HepG2 (cell line): ENCODE measurements around the gene CDO1. TPM values are rescaled to one million over a fixed set of nuclear protein-coding genes. Genes with fewer than 3 reads are reported as not detected.

ENCODE experiments used
- ARNT2 ChIP-seq: sonication (generic); formaldehyde crosslinking; IDR thresholded peaks from 2 replicates; pipeline ENCODE4 v1.8.0; 2022; ENCODE audit warnings: mild to moderate bottlenecking, low read depth, missing genetic modification reagents, moderate library complexity
- CEBPB ChIP-seq: IDR thresholded peaks from 2 replicates; pipeline ENCODE4 v1.6.1; 2011; ENCODE audit warnings: low read depth, low read length, improper control_type of control experiment, borderline replicate concordance
- DMAP1 ChIP-seq: IDR thresholded peaks from 2 replicates; pipeline ENCODE4 v1.6.1; 2016
- FLYWCH1 ChIP-seq: sonication (generic); formaldehyde crosslinking; IDR thresholded peaks from 2 replicates; pipeline ENCODE4 v1.8.1; 2023; ENCODE audit warnings: mild to moderate bottlenecking, missing genetic modification reagents
- FOXA3 ChIP-seq: IDR thresholded peaks from 2 replicates; pipeline ENCODE4 v1.6.1; 2016; ENCODE audit warnings: missing genetic modification reagents, missing compliant biosample characterization
- HOMEZ ChIP-seq: IDR thresholded peaks from 2 replicates; pipeline ENCODE4 v1.6.1; 2016; ENCODE audit warnings: low read depth
- MTF1 ChIP-seq: sonication (generic); formaldehyde crosslinking; IDR thresholded peaks from 2 replicates; pipeline ENCODE4 v1.5.0; 2020; ENCODE audit warnings: missing genetic modification reagents
- NPAS2 ChIP-seq: sonication (generic); formaldehyde crosslinking; IDR thresholded peaks from 2 replicates; pipeline ENCODE4 v1.8.0; 2022; ENCODE audit warnings: mild to moderate bottlenecking, missing genetic modification reagents, borderline replicate concordance
- PHF21A ChIP-seq: sonication (generic); formaldehyde crosslinking; IDR thresholded peaks from 2 replicates; pipeline ENCODE4 v1.5.0; 2020; ENCODE audit warnings: mild to moderate bottlenecking, missing genetic modification reagents
- PHF8 ChIP-seq: sonication (generic); formaldehyde crosslinking; IDR thresholded peaks from 2 replicates; pipeline ENCODE4 v1.5.0; 2020; ENCODE audit warnings: missing genetic modification reagents
- ZBTB34 ChIP-seq: sonication (generic); formaldehyde crosslinking; IDR thresholded peaks from 2 replicates; pipeline ENCODE4 v1.8.0; 2022; ENCODE audit warnings: mild to moderate bottlenecking, missing genetic modification reagents
- ZFP36L2 ChIP-seq: sonication (generic); formaldehyde crosslinking; IDR thresholded peaks from 2 replicates; pipeline ENCODE4 v1.4.0; 2020; ENCODE audit warnings: missing genetic modification reagents
- polyA plus RNA-seq, 8 experiments: library from polyadenylated mRNA; depleted of rRNA in 3 of 8; stranded (reverse) in 7 of 8; unstranded in 1 of 8; fragments of >200 nt; fragmentation: Illumina TruSeq in 4 of 8; extraction: Trizol in 4 of 8; gene quantifications; 2 replicates each; pipeline versions ENCODE4 v1.2.1 to v1.2.3, GENCODE V29; 2011 to 2016; ENCODE audit warnings: low read depth in 4 of 8, missing spikeins in 1 of 8, mixed read lengths in 1 of 8; ENCODE audit not compliant: insufficient read depth in 1 of 8
- total RNA-seq, 5 experiments: library from RNA; depleted of rRNA; stranded (reverse); fragments of >200 nt; fragmentation: Illumina TruSeq; extraction: Trizol; gene quantifications; 2 replicates each; pipeline ENCODE4 v1.2.3, GENCODE V29; 2016; ENCODE audit warnings: low read depth in 1 of 5
- TF ChIP-seq, protein P1 (sequence below): sonication (generic); formaldehyde crosslinking; IDR thresholded peaks from 2 replicates; pipeline ENCODE4 v1.4.0; 2020; ENCODE audit warnings: mild to moderate bottlenecking, missing genetic modification reagents, borderline replicate concordance
- TF ChIP-seq, protein P2 (sequence below): IDR thresholded peaks from 2 replicates; pipeline ENCODE4 v1.6.1; 2018; ENCODE audit warnings: missing genetic modification reagents, mild to moderate bottlenecking, missing compliant biosample characterization

The CDO1 gene
- total and polyA plus RNA-seq, 2 of the 13 experiments (the other 11 are each of a cell fraction or from before 2014, with no cell fraction given) = 3.2 to 4.4 TPM

- TF ChIP-seq, protein P1, sequence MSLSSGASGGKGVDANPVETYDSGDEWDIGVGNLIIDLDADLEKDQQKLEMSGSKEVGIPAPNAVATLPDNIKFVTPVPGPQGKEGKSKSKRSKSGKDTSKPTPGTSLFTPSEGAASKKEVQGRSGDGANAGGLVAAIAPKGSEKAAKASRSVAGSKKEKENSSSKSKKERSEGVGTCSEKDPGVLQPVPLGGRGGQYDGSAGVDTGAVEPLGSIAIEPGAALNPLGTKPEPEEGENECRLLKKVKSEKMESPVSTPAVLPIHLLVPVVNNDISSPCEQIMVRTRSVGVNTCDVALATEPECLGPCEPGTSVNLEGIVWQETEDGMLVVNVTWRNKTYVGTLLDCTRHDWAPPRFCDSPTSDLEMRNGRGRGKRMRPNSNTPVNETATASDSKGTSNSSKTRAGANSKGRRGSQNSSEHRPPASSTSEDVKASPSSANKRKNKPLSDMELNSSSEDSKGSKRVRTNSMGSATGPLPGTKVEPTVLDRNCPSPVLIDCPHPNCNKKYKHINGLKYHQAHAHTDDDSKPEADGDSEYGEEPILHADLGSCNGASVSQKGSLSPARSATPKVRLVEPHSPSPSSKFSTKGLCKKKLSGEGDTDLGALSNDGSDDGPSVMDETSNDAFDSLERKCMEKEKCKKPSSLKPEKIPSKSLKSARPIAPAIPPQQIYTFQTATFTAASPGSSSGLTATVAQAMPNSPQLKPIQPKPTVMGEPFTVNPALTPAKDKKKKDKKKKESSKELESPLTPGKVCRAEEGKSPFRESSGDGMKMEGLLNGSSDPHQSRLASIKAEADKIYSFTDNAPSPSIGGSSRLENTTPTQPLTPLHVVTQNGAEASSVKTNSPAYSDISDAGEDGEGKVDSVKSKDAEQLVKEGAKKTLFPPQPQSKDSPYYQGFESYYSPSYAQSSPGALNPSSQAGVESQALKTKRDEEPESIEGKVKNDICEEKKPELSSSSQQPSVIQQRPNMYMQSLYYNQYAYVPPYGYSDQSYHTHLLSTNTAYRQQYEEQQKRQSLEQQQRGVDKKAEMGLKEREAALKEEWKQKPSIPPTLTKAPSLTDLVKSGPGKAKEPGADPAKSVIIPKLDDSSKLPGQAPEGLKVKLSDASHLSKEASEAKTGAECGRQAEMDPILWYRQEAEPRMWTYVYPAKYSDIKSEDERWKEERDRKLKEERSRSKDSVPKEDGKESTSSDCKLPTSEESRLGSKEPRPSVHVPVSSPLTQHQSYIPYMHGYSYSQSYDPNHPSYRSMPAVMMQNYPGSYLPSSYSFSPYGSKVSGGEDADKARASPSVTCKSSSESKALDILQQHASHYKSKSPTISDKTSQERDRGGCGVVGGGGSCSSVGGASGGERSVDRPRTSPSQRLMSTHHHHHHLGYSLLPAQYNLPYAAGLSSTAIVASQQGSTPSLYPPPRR = no peak
- TF ChIP-seq CEBPB (peak; percentile 86), FLYWCH1 (CRISPR knock-in tag) (no peak), ZFP36L2 (CRISPR knock-in tag) (no peak), HOMEZ (CRISPR knock-in tag) (no peak), ARNT2 (CRISPR knock-in tag) (no peak), MTF1 (CRISPR knock-in tag) (no peak), PHF21A (CRISPR knock-in tag) (0 out of 2 replicates have a peak, but pooled peaks have one; percentile 24), NPAS2 (CRISPR knock-in tag) (no peak), ZBTB34 (CRISPR knock-in tag) (no peak), FOXA3 (no peak), PHF8 (no peak), DMAP1 (CRISPR knock-in tag) (no peak)
- TF ChIP-seq, protein P2, sequence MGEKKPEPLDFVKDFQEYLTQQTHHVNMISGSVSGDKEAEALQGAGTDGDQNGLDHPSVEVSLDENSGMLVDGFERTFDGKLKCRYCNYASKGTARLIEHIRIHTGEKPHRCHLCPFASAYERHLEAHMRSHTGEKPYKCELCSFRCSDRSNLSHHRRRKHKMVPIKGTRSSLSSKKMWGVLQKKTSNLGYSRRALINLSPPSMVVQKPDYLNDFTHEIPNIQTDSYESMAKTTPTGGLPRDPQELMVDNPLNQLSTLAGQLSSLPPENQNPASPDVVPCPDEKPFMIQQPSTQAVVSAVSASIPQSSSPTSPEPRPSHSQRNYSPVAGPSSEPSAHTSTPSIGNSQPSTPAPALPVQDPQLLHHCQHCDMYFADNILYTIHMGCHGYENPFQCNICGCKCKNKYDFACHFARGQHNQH (CRISPR knock-in tag) = no peak
- TF ChIP-seq, all 625 proteins: peak for 10
Observed at GRCh38 chr5:115798252-115798651, 18.2 kb downstream of the CDO1 start (continued).
